AG10803 (cell line): ENCODE measurements around the gene CYP3A4.

Source experiments
- DNase-seq: peaks from one replicate; pipeline ENCODE4 v3.0.0; 2010; ENCODE audit warnings: low read depth
- H3K4me3 ChIP-seq: 2 replicates; pipeline ENCODE4 v1.5.1; 2011; ENCODE audit warnings: mild to moderate bottlenecking, low read length, control low read depth
- TF ChIP-seq, protein P1 (sequence below): conservative IDR thresholded peaks from 2 replicates; pipeline ENCODE4 v1.5.1; 2011; ENCODE audit warnings: mild to moderate bottlenecking, low read length, control low read depth, inconsistent platforms

CYP3A4 gene

DNA sequence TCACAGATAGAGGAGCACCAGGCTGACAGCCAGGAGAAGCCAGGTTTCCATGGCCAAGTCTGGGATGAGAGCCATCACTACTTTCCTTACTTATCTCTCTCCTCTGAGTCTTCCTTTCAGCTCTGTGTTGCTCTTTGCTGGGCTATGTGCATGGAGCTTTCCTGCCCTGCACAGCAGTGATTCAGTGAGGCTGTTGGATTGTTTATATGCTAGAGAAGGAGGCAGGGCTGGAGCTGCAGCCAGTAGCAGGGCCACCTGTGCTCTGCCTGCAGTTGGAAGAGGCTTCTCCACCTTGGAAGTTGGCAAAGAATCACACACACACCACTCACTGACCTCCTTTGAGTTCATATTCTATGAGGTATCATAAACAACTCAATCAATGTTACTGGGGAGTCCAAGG lies at the start of gene CYP3A4:
TSS of gene CYP3A4 (minus strand) at position 178 of the 400 bp plus-strand sequence. CDS start at position 75, 103 bp downstream.
- no peak for DNase-seq
- TF ChIP-seq, protein P1, sequence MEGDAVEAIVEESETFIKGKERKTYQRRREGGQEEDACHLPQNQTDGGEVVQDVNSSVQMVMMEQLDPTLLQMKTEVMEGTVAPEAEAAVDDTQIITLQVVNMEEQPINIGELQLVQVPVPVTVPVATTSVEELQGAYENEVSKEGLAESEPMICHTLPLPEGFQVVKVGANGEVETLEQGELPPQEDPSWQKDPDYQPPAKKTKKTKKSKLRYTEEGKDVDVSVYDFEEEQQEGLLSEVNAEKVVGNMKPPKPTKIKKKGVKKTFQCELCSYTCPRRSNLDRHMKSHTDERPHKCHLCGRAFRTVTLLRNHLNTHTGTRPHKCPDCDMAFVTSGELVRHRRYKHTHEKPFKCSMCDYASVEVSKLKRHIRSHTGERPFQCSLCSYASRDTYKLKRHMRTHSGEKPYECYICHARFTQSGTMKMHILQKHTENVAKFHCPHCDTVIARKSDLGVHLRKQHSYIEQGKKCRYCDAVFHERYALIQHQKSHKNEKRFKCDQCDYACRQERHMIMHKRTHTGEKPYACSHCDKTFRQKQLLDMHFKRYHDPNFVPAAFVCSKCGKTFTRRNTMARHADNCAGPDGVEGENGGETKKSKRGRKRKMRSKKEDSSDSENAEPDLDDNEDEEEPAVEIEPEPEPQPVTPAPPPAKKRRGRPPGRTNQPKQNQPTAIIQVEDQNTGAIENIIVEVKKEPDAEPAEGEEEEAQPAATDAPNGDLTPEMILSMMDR = no peak
- no peak within 1 kb of the TSS for H3K4me3 ChIP-seq

DNA sequence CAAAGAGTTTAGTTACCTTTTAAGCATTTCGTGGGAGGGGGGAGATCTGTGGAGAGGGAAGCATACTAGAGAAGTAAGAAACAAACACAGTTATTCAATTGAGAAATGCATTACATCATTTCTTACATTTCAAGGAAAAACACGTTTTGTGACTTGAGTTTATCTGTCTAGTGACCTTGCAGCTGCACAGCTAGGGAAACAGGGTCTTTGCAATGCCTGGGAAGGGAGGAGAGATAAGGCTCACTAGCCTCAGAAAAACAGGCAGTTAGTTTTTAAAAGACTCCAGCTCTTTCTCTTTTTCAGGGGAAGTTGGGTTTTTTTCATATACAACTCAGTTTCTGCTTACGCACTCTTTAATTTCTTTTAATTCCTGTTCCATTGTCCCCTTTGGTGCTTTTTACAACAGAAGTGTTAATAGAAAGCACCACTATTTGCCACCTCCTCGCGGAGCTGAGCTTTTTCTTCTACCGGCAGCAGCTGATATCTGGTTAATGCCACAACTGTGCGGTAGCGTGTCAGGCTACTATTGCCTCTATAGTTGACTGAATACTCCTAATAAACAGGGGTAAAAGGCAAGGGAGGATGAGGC lies 49.4 kb upstream of the CYP3A4 start:
- no peak for DNase-seq
- H3K4me3 ChIP-seq = no peak overlapping the region
- TF ChIP-seq, protein P1 = no peak

DNA sequence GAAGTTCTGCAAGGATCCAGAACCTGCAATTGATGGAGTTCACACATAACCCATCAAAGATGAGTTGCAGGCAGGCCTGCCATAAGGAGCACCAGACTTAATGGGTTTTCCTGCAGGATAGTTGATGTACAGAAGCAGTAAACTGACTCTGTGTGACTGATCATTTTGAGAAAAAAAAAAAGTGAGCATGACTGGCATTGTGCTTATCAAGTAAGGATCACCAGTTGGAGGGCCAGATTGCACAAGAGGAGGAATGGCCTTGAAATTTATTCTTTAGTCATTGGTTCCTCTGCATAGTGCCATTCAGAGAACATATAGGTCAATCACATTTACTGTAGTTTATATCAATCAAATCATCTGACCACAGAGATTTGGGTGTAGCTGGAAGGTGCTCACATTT lies 47.6 kb upstream of the CYP3A4 start:
- TF ChIP-seq, protein P1 = no peak
- no peak for DNase-seq

DNA sequence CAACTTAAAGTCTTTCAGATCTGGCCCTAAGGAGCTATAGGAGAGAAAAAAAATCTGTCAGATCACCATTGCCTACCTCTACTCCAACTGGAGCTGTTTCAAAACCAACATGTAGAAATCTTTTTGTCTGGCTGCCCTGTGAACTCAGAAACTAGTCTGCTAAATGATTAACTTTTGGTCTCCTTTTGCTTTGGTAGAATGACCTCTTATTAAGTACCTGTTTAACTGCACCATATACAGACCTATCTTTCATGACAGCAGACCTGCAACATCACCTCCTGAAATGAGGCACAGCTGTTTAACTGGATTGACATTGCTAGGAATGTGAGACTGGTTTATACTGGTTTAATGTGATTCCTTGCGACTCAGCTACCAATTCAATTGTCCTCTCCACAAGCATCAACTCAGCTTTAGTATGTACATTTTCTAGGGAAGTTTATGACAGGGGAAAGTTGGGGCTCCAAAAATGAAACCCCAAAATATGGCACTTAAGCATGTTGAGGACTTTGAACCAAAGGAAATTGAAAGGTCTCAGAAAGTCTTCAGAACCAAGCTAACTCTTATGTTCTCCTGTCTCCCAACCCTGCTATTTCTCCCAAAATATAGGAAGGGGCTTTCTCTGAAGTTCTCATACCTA lies 45.7 kb upstream of the CYP3A4 start:
- no peak overlapping the region for H3K4me3 ChIP-seq
- DNase-seq = no peak
- TF ChIP-seq, protein P1 = no peak

More for the DNA sequence above, 47.6 kb upstream of the CYP3A4 start:
- H3K4me3 ChIP-seq = no peak overlapping the region

DNA sequence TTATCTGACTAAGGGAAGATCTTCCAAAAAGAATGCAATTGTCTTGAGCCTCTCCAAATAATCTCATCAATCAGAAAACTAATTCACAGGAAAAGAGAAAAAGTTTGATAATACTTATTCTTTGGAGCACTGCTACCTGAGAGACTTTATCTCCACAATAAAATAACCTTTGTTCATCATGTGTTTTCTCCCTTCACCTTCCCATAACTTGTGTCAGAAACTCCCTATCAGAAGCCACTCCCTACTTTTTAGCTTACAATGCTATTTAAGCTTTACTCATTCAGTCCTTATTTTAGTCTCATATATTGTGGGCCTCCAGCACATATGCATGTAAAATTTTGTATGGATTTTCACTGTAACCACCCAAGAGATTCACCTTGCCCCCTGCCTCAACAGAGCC lies 44.8 kb upstream of the CYP3A4 start:
- TF ChIP-seq, protein P1 = no peak
- DNase-seq = no peak
- no peak overlapping the region for H3K4me3 ChIP-seq

DNA sequence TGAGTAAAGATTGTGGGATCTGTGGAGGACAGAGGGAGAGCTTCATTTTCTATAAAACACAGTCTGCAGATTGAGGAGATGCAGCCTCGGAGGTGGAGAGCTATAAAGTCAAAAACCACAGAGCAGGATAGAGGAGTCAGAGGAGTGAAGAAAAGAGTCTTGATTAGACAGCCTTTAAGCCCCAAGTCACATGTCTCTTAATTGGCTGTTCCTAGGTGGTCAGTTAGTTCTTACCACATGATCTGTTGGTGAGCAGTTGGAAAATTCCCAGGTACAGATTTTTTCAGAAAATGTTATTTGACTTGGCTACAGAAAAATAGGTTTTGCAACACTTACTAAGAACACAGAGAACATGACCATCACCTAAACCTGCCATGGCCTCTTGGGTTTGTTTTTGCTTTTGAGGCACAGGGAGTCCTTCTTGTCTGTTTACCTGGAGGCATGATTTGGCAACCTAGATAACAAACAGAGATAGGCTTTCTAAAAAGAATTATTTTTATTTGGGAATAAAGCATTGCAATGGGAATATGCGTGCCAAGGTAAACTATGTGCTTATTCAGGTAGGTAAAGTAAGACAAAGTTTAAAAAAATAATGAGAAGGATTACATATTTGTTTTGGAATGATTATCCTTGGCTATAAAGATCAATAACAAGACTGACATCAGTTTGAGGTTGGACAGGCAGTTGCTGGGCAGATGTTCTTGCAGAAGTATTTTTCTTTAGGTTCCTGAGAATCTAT lies 43.2 kb upstream of the CYP3A4 start:
- TF ChIP-seq, protein P1 = no peak
- no peak overlapping the region for H3K4me3 ChIP-seq
- DNase-seq = no peak
